DMS153 treated with DMSO at 0.1 percent for 48 hours (cell line): ENCODE data around the gene SEC14L5.

Experiments used
- DNase-seq: peaks from one replicate; lab custom pipeline; 2025; ENCODE audit not compliant: unreplicated experiment; lab: John Stamatoyannopoulos, UW

Gene SEC14L5

DNA sequence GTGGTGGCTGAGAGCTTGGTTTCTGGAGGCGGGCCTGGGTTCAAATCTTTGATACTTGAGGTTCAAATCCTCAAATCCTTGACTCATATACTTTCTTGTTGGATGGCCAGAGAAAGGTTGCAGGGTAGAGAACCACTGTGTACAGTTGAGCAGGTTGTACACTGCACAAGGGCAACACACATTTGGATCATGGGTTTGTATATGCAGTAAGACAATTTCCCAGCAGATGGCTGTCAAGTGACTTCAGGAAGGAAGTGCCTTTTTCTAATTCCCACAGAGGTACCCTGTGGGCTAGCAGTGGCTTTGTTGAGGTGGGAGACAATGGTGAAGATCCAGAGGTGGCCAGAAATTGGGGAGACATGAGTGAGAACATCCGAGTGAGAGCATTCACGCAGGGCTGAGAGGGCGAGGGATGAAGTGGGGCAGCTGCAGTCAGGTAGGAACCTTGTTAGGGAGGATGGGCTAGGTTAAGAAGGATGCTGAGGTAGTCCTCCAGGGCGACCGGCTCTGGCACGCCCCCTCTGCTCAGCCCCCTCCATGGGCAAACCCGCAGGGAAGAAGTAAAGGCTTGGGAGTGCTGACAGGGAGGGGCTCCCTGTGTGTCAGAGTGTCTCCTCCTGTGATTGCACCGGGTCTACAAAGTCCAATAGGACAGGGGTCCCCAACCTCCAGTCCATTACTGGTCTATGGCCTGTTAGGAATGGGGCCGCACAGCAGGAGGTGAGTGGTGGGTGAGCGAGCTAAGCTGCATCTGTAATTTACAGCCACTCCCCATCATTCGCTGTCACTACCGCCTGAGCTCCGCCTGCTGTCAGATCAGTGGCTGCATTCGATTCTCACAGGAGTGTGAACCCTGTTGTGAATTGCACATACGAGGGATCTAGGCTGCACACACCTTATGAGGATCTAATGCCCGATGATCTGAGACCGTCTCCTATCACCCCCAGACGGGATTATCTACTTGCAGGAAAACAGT lies 104.9 kb downstream of the SEC14L5 start:
- peak; percentile 2 for DNase-seq

DNA sequence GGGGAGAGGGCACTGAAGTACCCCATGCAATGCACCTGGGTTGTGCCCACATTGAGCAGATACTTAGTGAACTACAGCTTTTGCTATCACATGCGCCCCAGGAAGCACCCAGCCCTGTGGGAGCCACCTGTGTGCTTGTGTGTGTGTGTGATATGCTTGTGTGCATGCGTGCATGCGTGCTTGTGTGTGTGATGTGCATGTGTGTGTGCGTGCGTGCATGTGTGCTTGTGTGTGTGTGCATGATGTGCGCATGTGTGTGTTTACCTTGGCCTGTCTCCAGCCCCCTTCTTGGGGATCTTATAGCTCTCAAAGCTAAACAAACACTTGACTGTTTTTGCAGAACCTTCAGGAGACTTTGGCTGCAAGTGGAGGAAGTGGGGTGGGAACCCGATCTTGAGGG lies 106.8 kb downstream of the SEC14L5 start:
- no peak for DNase-seq

DNA sequence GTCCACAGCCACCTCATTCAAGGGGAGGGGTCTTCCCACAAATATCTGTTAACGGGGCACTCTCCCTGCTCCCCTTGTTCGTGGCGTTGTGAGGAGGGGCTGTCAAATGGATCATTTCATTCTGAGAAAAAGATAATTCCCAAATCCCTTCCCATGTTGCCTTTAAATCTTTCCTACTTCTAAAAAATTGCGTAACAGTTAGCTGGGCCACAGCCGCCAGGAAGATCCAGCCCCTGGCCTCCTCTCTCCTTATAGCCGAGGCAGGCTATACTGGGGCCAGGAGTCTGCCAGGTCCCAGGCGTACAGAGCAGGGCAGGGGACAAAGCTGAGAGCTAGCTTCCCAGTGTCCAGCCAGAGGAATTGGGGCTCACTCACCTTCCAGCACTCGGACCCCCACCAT lies 107.2 kb downstream of the SEC14L5 start:
- no peak for DNase-seq

DNA sequence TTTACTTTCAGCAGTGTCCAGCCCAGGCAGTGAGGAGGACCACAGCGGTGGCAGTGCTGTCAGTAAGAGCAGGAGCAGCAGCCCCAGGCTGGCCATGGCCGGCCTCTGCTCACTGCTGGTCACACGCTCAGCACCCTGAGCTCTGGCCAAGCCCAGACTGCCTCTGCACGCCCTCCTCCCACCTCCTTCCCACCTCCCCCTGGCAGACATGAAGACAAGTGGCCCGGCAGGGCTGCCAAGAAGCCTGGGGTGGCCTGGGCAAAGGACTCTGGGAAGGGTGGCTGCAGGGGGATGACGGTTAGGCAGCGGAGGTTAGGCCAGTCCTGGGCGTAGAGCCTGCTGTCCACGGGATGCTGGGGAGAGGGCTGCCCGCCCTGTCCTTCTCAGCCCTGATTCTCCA lies 107.7 kb downstream of the SEC14L5 start, which contains the start of gene C16orf89:
TSS of gene C16orf89 (minus strand) at position 144 of the 400 bp plus-strand sequence. CDS start at position 96, 48 bp downstream.
- no peak for DNase-seq

DNA sequence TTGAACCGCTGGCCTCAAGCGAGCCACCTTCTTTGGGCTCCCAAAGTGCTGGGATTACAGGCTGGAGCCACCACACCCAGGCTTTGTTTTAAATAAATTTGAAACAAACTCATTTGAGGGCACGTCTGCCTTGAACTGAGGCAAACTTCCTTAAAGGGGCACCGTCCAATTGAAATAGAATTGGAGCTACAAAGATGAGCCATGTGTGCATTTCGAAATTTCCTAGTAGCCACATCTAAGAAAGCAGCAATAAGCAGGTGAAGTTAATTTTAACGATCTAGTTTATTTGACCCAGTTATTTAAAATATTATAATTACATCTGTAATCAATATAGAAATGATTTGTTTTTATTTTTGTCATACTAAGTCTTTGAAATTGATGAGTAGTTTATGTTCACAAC lies 108.4 kb downstream of the SEC14L5 start:
- no peak for DNase-seq
